Mesendoderm (in vitro differentiated cells): ENCODE data around the gene GLT6D1.

Source experiments
- DNase-seq: peaks from one replicate; pipeline ENCODE4 v3.0.0; 2013
- H2AK5ac ChIP-seq: 2 replicates; pipeline ENCODE4 v1.6.1; 2013; ENCODE audit warnings: low read length, inconsistent platforms
- H2BK120ac ChIP-seq: 2 replicates; pipeline ENCODE4 v1.6.1; 2013; ENCODE audit warnings: low read depth, mild to moderate bottlenecking, low read length, moderate library complexity, mixed read lengths
- H2BK15ac ChIP-seq: replicated peaks from 2 replicates; pipeline ENCODE4 v1.6.1; 2013; ENCODE audit warnings: low read depth, mild to moderate bottlenecking, moderate library complexity
- H2BK5ac ChIP-seq: 2 replicates; pipeline ENCODE4 v1.6.1; 2013; ENCODE audit warnings: low read length, inconsistent platforms
- H3K18ac ChIP-seq: 2 replicates; pipeline ENCODE4 v1.6.1; 2013; ENCODE audit warnings: mild to moderate bottlenecking, low read length, mixed read lengths
- H3K23ac ChIP-seq: one replicate; pipeline ENCODE4 v1.6.1; 2013; ENCODE audit warnings: low read length
- H3K27ac ChIP-seq: 2 replicates; pipeline ENCODE4 v1.5.1; 2013; ENCODE audit warnings: low read depth, mild to moderate bottlenecking, inconsistent platforms, low read length, moderate library complexity
- H3K27me3 ChIP-seq: 2 replicates; pipeline ENCODE4 v1.6.1; 2013; ENCODE audit warnings: low read length, control low read depth, mild to moderate bottlenecking, inconsistent platforms; ENCODE audit not compliant: insufficient read depth, poor library complexity
- H3K36me3 ChIP-seq: 2 replicates; pipeline ENCODE4 v1.6.1; 2013; ENCODE audit warnings: low read length, inconsistent platforms; ENCODE audit not compliant: control insufficient read depth, insufficient read depth
- H3K4ac ChIP-seq: one replicate; pipeline ENCODE4 v1.6.1; 2013; ENCODE audit warnings: low read depth, mild to moderate bottlenecking, low read length, moderate library complexity
- H3K4me1 ChIP-seq: 2 replicates; pipeline ENCODE4 v1.6.1; 2013; ENCODE audit warnings: low read depth, low read length, inconsistent platforms; ENCODE audit not compliant: control insufficient read depth
- H3K4me2 ChIP-seq: 2 replicates; pipeline ENCODE4 v1.6.1; 2013; ENCODE audit warnings: low read length
- H3K4me3 ChIP-seq: 2 replicates; pipeline ENCODE4 v1.5.1; 2013; ENCODE audit warnings: mild to moderate bottlenecking, low read length
- H3K56ac ChIP-seq: one replicate; pipeline ENCODE4 v1.6.1; 2013; ENCODE audit warnings: low read length
- H3K79me1 ChIP-seq: 2 replicates; pipeline ENCODE4 v1.6.1; 2013; ENCODE audit warnings: low read length, inconsistent platforms
- H3K79me2 ChIP-seq: 2 replicates; pipeline ENCODE4 v1.6.1; 2013; ENCODE audit warnings: mild to moderate bottlenecking, low read length; ENCODE audit not compliant: control insufficient read depth, insufficient read depth
- H3K9ac ChIP-seq: 2 replicates; pipeline ENCODE4 v1.6.1; 2013; ENCODE audit warnings: low read length, inconsistent platforms
- H4K5ac ChIP-seq: one replicate; pipeline ENCODE4 v1.6.1; 2013; ENCODE audit warnings: low read length
- H4K8ac ChIP-seq: one replicate; pipeline ENCODE4 v1.6.1; 2013; ENCODE audit warnings: low read depth, mild to moderate bottlenecking, control low read depth, low read length, moderate library complexity
- WGBS: extraction: QIAGEN DNeasy Blood & Tissue Kit; methylation state at CpG from one replicate; pipeline ENCODE4 v1.1.7; 2013; ENCODE audit warnings: low lambda C conversion rate, missing lambda C conversion rate; ENCODE audit not compliant: insufficient coverage; ENCODE audit errors: extremely low coverage; 5-methylcytosine and 5-hydroxymethylcytosine counted together

The GLT6D1 gene

GRCh38 chr9:135617538-135617900 is 21.8 kb downstream of the GLT6D1 start:
- H4K8ac ChIP-seq = no peak overlapping the region
- no CpG with 5 or more reads among the region's 13 CpGs for WGBS
- no peak overlapping the region for H2BK15ac ChIP-seq
- H3K4me2 ChIP-seq = no peak overlapping the region
- H3K9ac ChIP-seq = no peak overlapping the region
- H3K23ac ChIP-seq = no peak overlapping the region
- H3K27me3 ChIP-seq = no peaks in the 10 kb centered on the region
- H3K4me1 ChIP-seq = no peaks in the 10 kb centered on the region
- H2BK5ac ChIP-seq = no peak overlapping the region
- no peak overlapping the region for H2BK120ac ChIP-seq
- no peak overlapping the region for H3K4ac ChIP-seq
- H3K79me1 ChIP-seq = no peaks in the 10 kb centered on the region
- no peak overlapping the region for H3K4me3 ChIP-seq
- H3K36me3 ChIP-seq = no peaks in the 10 kb centered on the region
- no peak overlapping the region for H3K27ac ChIP-seq
- H4K5ac ChIP-seq = no peak overlapping the region
- no peak overlapping the region for H3K56ac ChIP-seq
- no peak overlapping the region for H2AK5ac ChIP-seq
- no peak overlapping the region for H3K18ac ChIP-seq
- no peak for DNase-seq
- H3K79me2 ChIP-seq = no peaks in the 10 kb centered on the region

- no peak overlapping the region for H4K8ac ChIP-seq
Observed at GRCh38 chr9:135616619-135617537, 22.5 kb downstream of the GLT6D1 start.

GRCh38 chr9:135615666-135616618 is 23.4 kb downstream of the GLT6D1 start:
- Histone ChIP-seq H3K27ac (no peak overlapping the region), H3K27me3 (no peaks in the 10 kb centered on the region), H3K18ac (no peak overlapping the region), H3K79me2 (no peaks in the 10 kb centered on the region), H3K4me3 (no peak overlapping the region), H3K4me2 (no peak overlapping the region), H3K79me1 (no peaks in the 10 kb centered on the region), H4K5ac (no peak overlapping the region), H2BK120ac (no peak overlapping the region), H3K4me1 (no peaks in the 10 kb centered on the region), H2AK5ac (no peak overlapping the region), H2BK5ac (no peak overlapping the region), H3K9ac (no peak overlapping the region), H4K8ac (no peak overlapping the region), H3K56ac (no peak overlapping the region), H3K23ac (no peak overlapping the region), H3K4ac (no peak overlapping the region), H3K36me3 (no peaks in the 10 kb centered on the region), H2BK15ac (no peak overlapping the region)
- no CpG with 5 or more reads among the region's 31 CpGs for WGBS
- no peak for DNase-seq

More at GRCh38 chr9:135616619-135617537, 22.5 kb downstream of the GLT6D1 start:
- Histone ChIP-seq H3K4me2 (no peak overlapping the region), H3K9ac (no peak overlapping the region), H3K56ac (no peak overlapping the region), H3K18ac (no peak overlapping the region), H3K4me3 (no peak overlapping the region), H2BK120ac (no peak overlapping the region), H2AK5ac (no peak overlapping the region), H3K23ac (no peak overlapping the region), H3K4me1 (no peaks in the 10 kb centered on the region), H3K79me2 (no peaks in the 10 kb centered on the region), H3K36me3 (no peaks in the 10 kb centered on the region), H2BK15ac (no peak overlapping the region), H4K5ac (no peak overlapping the region), H3K4ac (no peak overlapping the region), H3K79me1 (no peaks in the 10 kb centered on the region), H3K27me3 (no peaks in the 10 kb centered on the region), H3K27ac (no peak overlapping the region), H2BK5ac (no peak overlapping the region)
- WGBS = no CpG with 5 or more reads among the region's 34 CpGs
- DNase-seq = no peak

- H2BK120ac ChIP-seq = no peak overlapping the region
- H3K18ac ChIP-seq = no peak overlapping the region
- H3K9ac ChIP-seq = no peak overlapping the region
- H3K79me1 ChIP-seq = no peaks in the 10 kb centered on the region
- H3K4me2 ChIP-seq = no peak overlapping the region
- no peaks in the 10 kb centered on the region for H3K27me3 ChIP-seq
- no peaks in the 10 kb centered on the region for H3K79me2 ChIP-seq
- no peak overlapping the region for H2AK5ac ChIP-seq
- H4K5ac ChIP-seq = no peak overlapping the region
- H3K4ac ChIP-seq = no peak overlapping the region
- H3K36me3 ChIP-seq = no peaks in the 10 kb centered on the region
- no CpG with 5 or more reads among the region's 29 CpGs for WGBS
- H3K4me1 ChIP-seq = no peaks in the 10 kb centered on the region
- H3K56ac ChIP-seq = no peak overlapping the region
- H2BK5ac ChIP-seq = no peak overlapping the region
- DNase-seq = no peak
- no peak overlapping the region for H3K4me3 ChIP-seq
- no peak overlapping the region for H2BK15ac ChIP-seq
- H4K8ac ChIP-seq = no peak overlapping the region
- H3K23ac ChIP-seq = no peak overlapping the region
- no peak overlapping the region for H3K27ac ChIP-seq
Observed at GRCh38 chr9:135614821-135615665, 24.3 kb downstream of the GLT6D1 start.

- H3K18ac ChIP-seq = no peak overlapping the region
- no peak overlapping the region for H3K4me2 ChIP-seq
- no peak overlapping the region for H3K23ac ChIP-seq
- no peak overlapping the region for H3K56ac ChIP-seq
- H2BK5ac ChIP-seq = no peak overlapping the region
- H3K9ac ChIP-seq = no peak overlapping the region
- H3K27me3 ChIP-seq = no peaks in the 10 kb centered on the region
- H3K4me3 ChIP-seq = no peak overlapping the region
- no peak overlapping the region for H2BK15ac ChIP-seq
- H2AK5ac ChIP-seq = no peak overlapping the region
- H2BK120ac ChIP-seq = no peak overlapping the region
- H3K4me1 ChIP-seq = no peaks in the 10 kb centered on the region
- H3K36me3 ChIP-seq = no peaks in the 10 kb centered on the region
- no peak for DNase-seq
- H3K4ac ChIP-seq = no peak overlapping the region
- WGBS = no CpG with 5 or more reads among the region's 34 CpGs
- no peak overlapping the region for H4K5ac ChIP-seq
- H3K79me1 ChIP-seq = no peaks in the 10 kb centered on the region
- H3K27ac ChIP-seq = no peak overlapping the region
- no peaks in the 10 kb centered on the region for H3K79me2 ChIP-seq
- no peak overlapping the region for H4K8ac ChIP-seq
Observed at GRCh38 chr9:135613946-135614805, 25.2 kb downstream of the GLT6D1 start.
